Natural killer cell (primary cell): ENCODE measurements around the gene MMAB. TPM values are rescaled to one million over a fixed set of nuclear protein-coding genes. Genes with fewer than 3 reads are reported as not detected.

Experiments
- ATAC-seq, 3 donors: fragments of 150-1000 bp in 2 of 3; fragments of 200-7000 bp in 1 of 3; cut with Tn5 transposase; 1 replicate in 1 of 3; 2 replicates in 2 of 3; pipeline ENCODE4 v1.10.0; 2021; ENCODE audit warnings: mild to moderate bottlenecking in 2 of 3, moderate library complexity in 2 of 3
- DNase-seq, 2 donors: peaks; one replicate each; pipeline versions ENCODE4 v3.0.0 to v3.0.0-alpha.2; 2013 to 2021; ENCODE audit warnings: mixed read lengths in 1 of 2
- H3K27ac ChIP-seq: one replicate; pipeline ENCODE4 v1.5.1; 2013; ENCODE audit warnings: mild to moderate bottlenecking, low read length
- H3K27me3 ChIP-seq: one replicate; pipeline ENCODE4 v1.6.1; 2013; ENCODE audit warnings: low read length; ENCODE audit not compliant: control insufficient read depth, insufficient read depth
- H3K36me3 ChIP-seq: one replicate; pipeline ENCODE4 v1.6.1; 2013; ENCODE audit warnings: low read length; ENCODE audit not compliant: control insufficient read depth, insufficient read depth
- H3K4me1 ChIP-seq: one replicate; pipeline ENCODE4 v1.6.1; 2013; ENCODE audit warnings: low read length; ENCODE audit not compliant: control insufficient read depth, insufficient read depth
- H3K4me3 ChIP-seq: one replicate; pipeline ENCODE4 v1.5.1; 2013; ENCODE audit warnings: low read length
- H3K9me3 ChIP-seq: one replicate; pipeline ENCODE4 v1.6.1; 2013; ENCODE audit warnings: low read length; ENCODE audit not compliant: control insufficient read depth, insufficient read depth
- H3K27ac Mint-ChIP-seq, 2 donors: one replicate each; pipeline ENCODE4 v1.8.0; 2022; ENCODE audit warnings: mild to moderate bottlenecking in 2 of 2, mixed read lengths in 2 of 2, moderate library complexity in 1 of 2
- H3K27me3 Mint-ChIP-seq, 2 donors: one replicate each; pipeline ENCODE4 v1.8.0; 2022; ENCODE audit warnings: low read depth in 2 of 2, mixed read lengths in 2 of 2
- H3K36me3 Mint-ChIP-seq: one replicate; pipeline ENCODE4 v1.8.0; 2022; ENCODE audit warnings: mixed read lengths
- H3K4me1 Mint-ChIP-seq, 2 donors: one replicate each; pipeline ENCODE4 v1.8.0; 2022; ENCODE audit warnings: mixed read lengths in 2 of 2
- H3K4me3 Mint-ChIP-seq: one replicate; pipeline ENCODE4 v1.8.0; 2022; ENCODE audit warnings: mild to moderate bottlenecking, moderate library complexity, mixed read lengths
- H3K9me3 Mint-ChIP-seq, 2 donors: one replicate each; pipeline ENCODE4 v1.8.0; 2022; ENCODE audit warnings: mixed read lengths in 2 of 2
- WGBS: methylation state at CpG from one replicate; pipeline ENCODE4 v1.1.7; 2013; ENCODE audit warnings: missing lambda C conversion rate; ENCODE audit not compliant: insufficient coverage; 5-methylcytosine and 5-hydroxymethylcytosine counted together
- intact Hi-C: fragments of 100-400 bp; cut with micrococcal nuclease; formaldehyde crosslinking; loops from one replicate; pipeline ENCODE4 v1.14.2; 2022
- total RNA-seq, 4 donors: library from RNA; stranded (reverse); fragments of 120-200 nt in 1 of 4; gene quantifications; one replicate each; pipeline versions ENCODE4 v1.2.3 to v1.2.4, GENCODE V29; 2013 to 2022
- TF ChIP-seq, protein P1 (sequence below): fragments of 200-600 bp; IDR thresholded peaks from one replicate; pipeline ENCODE4 v1.8.0; 2022; ENCODE audit warnings: antibody characterized with exemption

Gene MMAB
- total RNA-seq, 3 donors from 2014 or later (not counting 1 experiment from before 2014, with no cell fraction given) = 17.1 to 18.3 (median 17.6) TPM

DNA sequence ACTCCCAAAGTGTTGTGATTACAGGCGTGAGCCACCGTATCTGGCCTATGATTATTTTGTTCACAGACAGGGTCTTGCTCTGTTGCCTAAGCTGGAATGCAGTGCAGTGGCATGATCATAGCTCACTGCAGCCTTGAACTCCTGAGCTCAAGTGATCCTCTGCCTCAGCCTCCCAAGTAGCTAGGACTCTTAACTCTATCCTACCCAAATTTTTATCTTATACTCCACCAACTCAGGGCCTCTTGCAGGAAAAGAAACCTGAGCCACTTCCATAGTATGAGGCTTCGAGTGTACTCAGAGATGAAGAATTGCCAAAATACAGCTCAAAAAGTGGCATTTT, 828 bp downstream of the MMAB start:
- no peak for ATAC-seq
- Mint-ChIP-seq H3K4me1 (peaks cover 27 to 29% of the 10 kb centered on the region in 2 donors), H3K36me3 (no peaks in the 10 kb centered on the region), H3K27me3 (no peaks in the 10 kb centered on the region), H3K9me3 (no peaks in the 10 kb centered on the region), H3K27ac (peak overlapping the region; percentile 96 to 99), H3K4me3 (peak overlapping the region; percentile 95)
- Histone ChIP-seq H3K27ac (peak overlapping the region; percentile 88), H3K4me1 (peaks cover 21% of the 10 kb centered on the region), H3K4me3 (peak overlapping the region; percentile 63), H3K36me3 (peaks cover 3% of the 10 kb centered on the region), H3K9me3 (no peaks in the 10 kb centered on the region), H3K27me3 (no peaks in the 10 kb centered on the region)
- intact Hi-C loops = loop anchor here (2.0 to 5.0 kb wide), 2 partner anchors 140 to 425 kb away; partner anchors contain the start of genes ANKRD13A, FAM222A and GIT2
- WGBS = 97% methylated on average over 3 of the region's 3 CpGs
- TF ChIP-seq, protein P1, sequence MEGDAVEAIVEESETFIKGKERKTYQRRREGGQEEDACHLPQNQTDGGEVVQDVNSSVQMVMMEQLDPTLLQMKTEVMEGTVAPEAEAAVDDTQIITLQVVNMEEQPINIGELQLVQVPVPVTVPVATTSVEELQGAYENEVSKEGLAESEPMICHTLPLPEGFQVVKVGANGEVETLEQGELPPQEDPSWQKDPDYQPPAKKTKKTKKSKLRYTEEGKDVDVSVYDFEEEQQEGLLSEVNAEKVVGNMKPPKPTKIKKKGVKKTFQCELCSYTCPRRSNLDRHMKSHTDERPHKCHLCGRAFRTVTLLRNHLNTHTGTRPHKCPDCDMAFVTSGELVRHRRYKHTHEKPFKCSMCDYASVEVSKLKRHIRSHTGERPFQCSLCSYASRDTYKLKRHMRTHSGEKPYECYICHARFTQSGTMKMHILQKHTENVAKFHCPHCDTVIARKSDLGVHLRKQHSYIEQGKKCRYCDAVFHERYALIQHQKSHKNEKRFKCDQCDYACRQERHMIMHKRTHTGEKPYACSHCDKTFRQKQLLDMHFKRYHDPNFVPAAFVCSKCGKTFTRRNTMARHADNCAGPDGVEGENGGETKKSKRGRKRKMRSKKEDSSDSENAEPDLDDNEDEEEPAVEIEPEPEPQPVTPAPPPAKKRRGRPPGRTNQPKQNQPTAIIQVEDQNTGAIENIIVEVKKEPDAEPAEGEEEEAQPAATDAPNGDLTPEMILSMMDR = no peak
- peak in 1 of 2 donors; percentile 15 for DNase-seq

DNA sequence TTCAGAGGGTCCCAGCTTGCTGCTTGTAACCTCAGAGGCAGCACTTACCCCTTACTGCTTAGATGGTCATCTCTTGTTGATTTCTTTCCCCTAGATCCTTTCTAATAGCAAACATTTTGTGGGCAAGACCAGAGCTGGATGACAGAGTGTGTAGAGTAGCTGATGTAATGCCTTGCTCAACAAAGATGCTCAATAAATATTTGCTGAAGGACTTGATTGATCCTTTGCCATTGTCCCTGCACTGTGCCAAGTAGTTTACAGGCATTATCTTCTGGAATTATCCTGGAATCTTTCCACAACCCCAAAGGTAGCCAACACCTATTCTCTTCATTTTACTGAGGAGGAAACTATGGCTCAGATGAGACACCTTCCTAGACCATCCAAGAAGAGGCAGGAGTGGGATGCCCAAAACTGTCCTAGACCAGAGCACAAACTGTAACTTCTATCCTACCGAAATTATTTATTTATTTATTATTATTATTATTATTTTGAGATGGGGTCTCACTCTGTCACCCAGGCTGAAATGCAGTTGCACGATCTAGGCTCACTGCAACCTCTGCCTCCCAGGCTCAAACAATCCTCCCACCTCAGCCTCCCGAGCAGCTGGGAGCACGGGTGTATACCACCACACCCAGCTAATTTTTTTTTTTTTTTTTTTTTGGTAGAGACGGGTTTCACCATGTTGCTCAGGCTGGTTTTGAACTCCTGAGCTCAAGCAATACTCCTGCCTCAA, 1.4 kb downstream of the MMAB start:
- Histone ChIP-seq H3K36me3 (peaks cover 3% of the 10 kb centered on the region), H3K4me3 (no peak overlapping the region), H3K27me3 (no peaks in the 10 kb centered on the region), H3K4me1 (peaks cover 21% of the 10 kb centered on the region), H3K27ac (no peak overlapping the region), H3K9me3 (no peaks in the 10 kb centered on the region)
- ATAC-seq (no peak), DNase-seq (no peak)
- Mint-ChIP-seq H3K9me3 (no peaks in the 10 kb centered on the region), H3K36me3 (no peaks in the 10 kb centered on the region), H3K4me1 (peaks cover 27 to 29% of the 10 kb centered on the region in 2 donors), H3K27me3 (no peaks in the 10 kb centered on the region), H3K27ac (peak overlapping the region; percentile 96 to 99), H3K4me3 (peak overlapping the region; percentile 95)
- TF ChIP-seq, protein P1 = no peak
- 81% methylated on average over 4 of the region's 5 CpGs for WGBS
- intact Hi-C loops = loop anchor here (2.0 to 5.0 kb wide), 2 partner anchors 141 to 425 kb away; partner anchors contain the start of genes ANKRD13A, FAM222A and GIT2

DNA sequence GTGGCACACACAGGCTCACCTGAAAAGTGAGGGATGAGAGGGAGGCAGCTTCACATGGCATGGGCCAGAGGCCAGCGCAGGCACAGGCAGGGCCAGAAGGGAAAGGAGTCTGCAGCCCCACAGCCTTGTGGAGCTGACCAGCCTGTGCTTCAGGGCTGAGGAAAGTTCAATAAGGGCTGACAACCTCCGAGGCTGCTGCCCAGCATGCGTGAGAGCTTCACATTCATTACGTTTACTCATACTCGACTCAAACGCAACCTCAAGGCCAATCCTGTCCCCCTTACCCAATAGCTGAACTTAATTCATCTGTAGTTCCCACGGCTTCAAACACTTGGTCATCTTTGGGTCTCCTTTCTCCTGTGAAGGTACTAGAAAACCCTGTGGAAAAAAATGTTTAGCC, 4.8 kb downstream of the MMAB start:
- H3K4me3 Mint-ChIP-seq = no peak overlapping the region
- no peaks in the 10 kb centered on the region for H3K27me3 ChIP-seq
- no peak for ATAC-seq
- 97% methylated on average over 7 of the region's 7 CpGs for WGBS
- H3K27ac Mint-ChIP-seq = no peak overlapping the region
- peaks cover 12% of the 10 kb centered on the region in 2 donors for H3K4me1 Mint-ChIP-seq
- H3K36me3 Mint-ChIP-seq = no peaks in the 10 kb centered on the region
- H3K27me3 Mint-ChIP-seq = no peaks in the 10 kb centered on the region
- peaks cover 6% of the 10 kb centered on the region for H3K36me3 ChIP-seq
- peaks cover 10% of the 10 kb centered on the region for H3K4me1 ChIP-seq
- no peak for DNase-seq
- H3K9me3 Mint-ChIP-seq = no peaks in the 10 kb centered on the region
- no peak overlapping the region for H3K27ac ChIP-seq
- TF ChIP-seq, protein P1 = no peak
- no peaks in the 10 kb centered on the region for H3K9me3 ChIP-seq
- intact Hi-C loops = no loop called here
- H3K4me3 ChIP-seq = no peak overlapping the region
